A673 (cell line): ENCODE results near the gene AVPR2. TPM values are rescaled to one million over a fixed set of nuclear protein-coding genes. Genes with fewer than 3 reads are reported as not detected.
A peak's percentile ranks its signal among the peaks of the same experiment; 100 is the strongest.

Experiments used
- BruUV-seq: library from RNA; stranded (reverse); fragments of 400-500 nt; replicated peaks from 2 replicates; lab custom pipeline; 2021; lab: Mats Ljungman, UMichigan
- CTCF ChIA-PET: fragments of 300-600 bp; sonication (Branson Sonifier 250); formaldehyde crosslinking; loops from one replicate; lab custom pipeline; 2022; ENCODE audit warnings: antibody characterized with exemption; lab: Charles Lee
- POLR2A ChIA-PET: fragments of 300-600 bp; sonication (Branson Sonifier 250); formaldehyde crosslinking; loops from one replicate; lab custom pipeline; 2022; ENCODE audit warnings: antibody characterized with exemption; ENCODE audit not compliant: low non-redundant PET; lab: Charles Lee
- DNase-seq: peaks from one replicate; pipeline ENCODE4 v3.0.0-alpha.2; 2015; ENCODE audit warnings: low spot score
- H3K27ac ChIP-seq: fragments of 200-600 bp; sonication (generic); 2 replicates; pipeline ENCODE4 v1.5.1; 2016; ENCODE audit warnings: mixed run types, low read depth, mild to moderate bottlenecking, mixed read lengths, antibody characterized with exemption, low read length; ENCODE audit not compliant: poor library complexity, severe bottlenecking
- H3K27me3 ChIP-seq: fragments of 200-600 bp; sonication (generic); replicated peaks from 2 replicates; pipeline ENCODE4 v1.6.1; 2017; ENCODE audit warnings: mixed run types, low read depth, mild to moderate bottlenecking, mixed read lengths, antibody characterized with exemption, low read length; ENCODE audit not compliant: insufficient read depth, poor library complexity
- H3K36me3 ChIP-seq: fragments of 200-600 bp; sonication (generic); 2 replicates; pipeline ENCODE4 v1.6.1; 2016; ENCODE audit warnings: mixed run types, mild to moderate bottlenecking, mixed read lengths, antibody characterized with exemption, low read length; ENCODE audit not compliant: insufficient read depth, poor library complexity, severe bottlenecking
- H3K4me1 ChIP-seq: fragments of 200-600 bp; sonication (generic); 2 replicates; pipeline ENCODE4 v1.6.1; 2017; ENCODE audit warnings: mixed run types, mild to moderate bottlenecking, mixed read lengths, antibody characterized with exemption, low read length; ENCODE audit not compliant: insufficient read depth, poor library complexity, severe bottlenecking
- H3K4me3 ChIP-seq: fragments of 200-600 bp; sonication (generic); 2 replicates; pipeline ENCODE4 v1.5.1; 2016; ENCODE audit warnings: low read depth, mixed run types, mild to moderate bottlenecking, mixed read lengths, low read length; ENCODE audit not compliant: poor library complexity, severe bottlenecking
- H3K9me3 ChIP-seq: fragments of 200-600 bp; sonication (generic); 2 replicates; pipeline ENCODE4 v1.6.1; 2016; ENCODE audit warnings: mixed run types, low read depth, mild to moderate bottlenecking, mixed read lengths, antibody characterized with exemption, low read length; ENCODE audit not compliant: poor library complexity, severe bottlenecking
- EZH2 ChIP-seq: fragments of 200-600 bp; sonication (generic); IDR thresholded peaks from 2 replicates; pipeline ENCODE4 v1.6.1; 2017; ENCODE audit warnings: borderline replicate concordance, low read depth, mild to moderate bottlenecking, mixed read lengths, antibody characterized with exemption, low read length; ENCODE audit not compliant: poor library complexity, severe bottlenecking
- intact Hi-C: fragments of 100-400 bp; cut with micrococcal nuclease; formaldehyde crosslinking; loops from one replicate; pipeline ENCODE4 v1.10.0; 2022; ENCODE audit not compliant: unreplicated experiment
- total RNA-seq: library from RNA; stranded (reverse); gene quantifications from 2 replicates; pipeline ENCODE4 v1.2.3, GENCODE V29; 2021
- TF ChIP-seq, protein P1 (sequence below): fragments of 300-800, 200-600 bp; sonication (generic); conservative IDR thresholded peaks from 2 replicates; pipeline ENCODE4 v1.5.1; 2017; ENCODE audit warnings: low read depth, mild to moderate bottlenecking, antibody characterized with exemption, low read length, moderate library complexity, mixed read lengths

AVPR2 gene
- total RNA-seq, 1 experiment from 2014 or later: not detected

DNA sequence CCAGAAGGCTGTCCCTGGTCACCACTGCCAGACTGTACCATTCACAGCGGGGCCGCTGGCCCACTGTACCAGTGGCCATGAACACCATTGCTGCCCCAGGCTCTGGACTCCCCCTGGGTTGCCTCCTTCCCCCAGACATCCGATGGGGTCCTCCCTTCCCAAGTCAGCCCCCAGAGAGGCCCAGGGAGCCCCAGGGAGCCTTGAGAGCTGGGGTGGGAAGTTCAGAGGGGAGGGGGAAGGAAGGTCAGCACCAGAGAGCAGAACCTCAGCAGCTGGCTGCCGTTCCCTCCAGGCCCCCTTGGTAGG lies 22.0 kb downstream of the AVPR2 start:
- intact Hi-C loops: no loop called here
- no peaks in the 10 kb centered on the region for H3K9me3 ChIP-seq
- peaks cover 20% of the 10 kb centered on the region for H3K4me1 ChIP-seq
- BruUV-seq: no TSS peak
- peak overlapping the region; percentile 58 for H3K4me3 ChIP-seq
- no peaks in the 10 kb centered on the region for H3K36me3 ChIP-seq
- H3K27ac ChIP-seq: peak overlapping the region; percentile 94
- POLR2A ChIA-PET: no interaction called here
- CTCF ChIA-PET: no interaction called here
- TF ChIP-seq, protein P1, sequence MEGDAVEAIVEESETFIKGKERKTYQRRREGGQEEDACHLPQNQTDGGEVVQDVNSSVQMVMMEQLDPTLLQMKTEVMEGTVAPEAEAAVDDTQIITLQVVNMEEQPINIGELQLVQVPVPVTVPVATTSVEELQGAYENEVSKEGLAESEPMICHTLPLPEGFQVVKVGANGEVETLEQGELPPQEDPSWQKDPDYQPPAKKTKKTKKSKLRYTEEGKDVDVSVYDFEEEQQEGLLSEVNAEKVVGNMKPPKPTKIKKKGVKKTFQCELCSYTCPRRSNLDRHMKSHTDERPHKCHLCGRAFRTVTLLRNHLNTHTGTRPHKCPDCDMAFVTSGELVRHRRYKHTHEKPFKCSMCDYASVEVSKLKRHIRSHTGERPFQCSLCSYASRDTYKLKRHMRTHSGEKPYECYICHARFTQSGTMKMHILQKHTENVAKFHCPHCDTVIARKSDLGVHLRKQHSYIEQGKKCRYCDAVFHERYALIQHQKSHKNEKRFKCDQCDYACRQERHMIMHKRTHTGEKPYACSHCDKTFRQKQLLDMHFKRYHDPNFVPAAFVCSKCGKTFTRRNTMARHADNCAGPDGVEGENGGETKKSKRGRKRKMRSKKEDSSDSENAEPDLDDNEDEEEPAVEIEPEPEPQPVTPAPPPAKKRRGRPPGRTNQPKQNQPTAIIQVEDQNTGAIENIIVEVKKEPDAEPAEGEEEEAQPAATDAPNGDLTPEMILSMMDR: no peak
- TF ChIP-seq EZH2: no peak
- H3K27me3 ChIP-seq: no peaks in the 10 kb centered on the region
- DNase-seq: no peak

DNA sequence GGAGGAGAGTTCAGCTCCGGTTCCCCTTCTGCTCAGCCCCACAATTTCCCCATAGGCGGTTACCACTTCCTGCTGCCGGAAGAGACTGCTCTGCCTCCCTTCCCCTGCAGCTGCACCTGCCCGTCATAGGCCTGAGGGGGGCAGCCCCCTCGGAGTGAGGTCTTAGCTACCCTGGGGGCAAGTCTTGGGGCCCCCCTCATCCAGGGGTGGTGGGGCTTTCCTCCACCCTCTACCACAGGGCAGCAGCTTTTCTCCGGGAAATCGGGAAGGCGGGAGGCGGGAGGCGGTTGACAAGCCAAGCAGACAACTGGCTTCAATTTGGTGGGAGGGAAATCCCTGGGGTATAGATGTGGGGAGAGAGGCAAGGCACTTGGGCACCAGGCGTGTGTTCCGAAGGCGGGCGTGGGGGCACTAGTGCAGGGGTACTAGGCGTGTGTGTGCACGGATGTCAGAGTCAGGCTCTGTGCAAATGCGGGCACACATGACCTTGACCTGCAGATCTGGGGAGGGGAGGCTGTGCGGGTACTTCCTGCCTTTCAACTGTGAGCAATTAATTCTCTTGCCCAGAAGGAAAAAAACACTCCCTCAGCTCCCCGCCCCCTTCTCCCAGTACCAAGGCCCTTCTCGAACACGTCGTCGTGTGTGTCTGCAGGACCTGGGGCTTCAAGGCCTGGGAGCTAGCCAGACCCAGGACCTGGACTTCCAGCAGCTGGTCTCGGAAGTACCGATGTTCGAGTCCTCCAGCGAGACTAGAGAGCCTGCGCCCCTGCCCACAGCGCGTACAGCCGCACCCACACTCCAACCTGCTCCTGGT lies 22.6 kb downstream of the AVPR2 start:
- intact Hi-C loops: no loop called here
- Histone ChIP-seq H3K4me1 (peaks cover 20% of the 10 kb centered on the region), H3K36me3 (no peaks in the 10 kb centered on the region), H3K9me3 (no peaks in the 10 kb centered on the region), H3K27me3 (no peaks in the 10 kb centered on the region), H3K4me3 (peak overlapping the region; percentile 58), H3K27ac (peak overlapping the region; percentile 94)
- DNase-seq: peak; percentile 86
- TF ChIP-seq, protein P1: no peak
- TF ChIP-seq EZH2: no peak
- ChIA-PET CTCF (interaction anchor here (1.0 kb wide), 1 partner anchor 447 kb away, joined by 3 read pairs; no protein-coding TSS in a partner anchor), POLR2A (no interaction called here)
- BruUV-seq: no TSS peak

DNA sequence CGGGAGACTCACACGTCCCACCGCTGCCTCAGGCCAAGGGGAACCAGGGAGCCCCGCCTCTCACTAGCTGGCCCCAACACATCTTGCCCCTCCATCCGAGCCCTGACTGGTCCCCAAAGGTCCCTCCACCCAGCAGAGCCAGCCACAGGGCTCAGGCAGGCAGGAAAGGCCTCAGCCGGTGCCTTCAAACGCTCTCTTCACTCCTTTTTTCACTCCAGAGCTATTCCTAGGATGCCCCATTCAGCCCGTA lies 23.1 kb downstream of the AVPR2 start:
- Histone ChIP-seq H3K4me1 (peaks cover 20% of the 10 kb centered on the region), H3K9me3 (no peaks in the 10 kb centered on the region), H3K27me3 (no peaks in the 10 kb centered on the region), H3K36me3 (no peaks in the 10 kb centered on the region), H3K4me3 (peak overlapping the region; percentile 58), H3K27ac (peak overlapping the region; percentile 94)
- POLR2A ChIA-PET: no interaction called here
- intact Hi-C loops: no loop called here
- TF ChIP-seq, protein P1: no peak
- no peak for TF ChIP-seq EZH2
- no peak for DNase-seq
- CTCF ChIA-PET: interaction anchor here (1.0 kb wide), 1 partner anchor 446 kb away, joined by 3 read pairs; no protein-coding TSS in a partner anchor
- TSS peak; percentile 20 for BruUV-seq
